GM18507 (cell line): ENCODE results near the gene PIAS2.
A peak's percentile ranks its signal among the peaks of the same experiment; 100 is the strongest.
"Not testable (repeated sequence)": the region's sequence is repeated elsewhere in the genome, so short reads cannot be mapped to it uniquely, and the experiment has no call there.

Experiments
- DNase-seq: peaks from one replicate; pipeline ENCODE4 v3.0.0; 2011; ENCODE audit warnings: low read depth; ENCODE audit not compliant: insufficient read length; ENCODE audit errors: extremely low spot score
- FAIRE-seq: peaks from 2 replicates; lab custom pipeline; 2011; peaks lifted over from hg19 to GRCh38; lab: Jason Lieb, UNC

PIAS2 gene

GRCh38 chr18:46917108-46917802 lies at the start of gene PIAS2, which contains the start of gene KATNAL2:
Gene PIAS2, minus strand, starts transcription at chr18:46917507. Its CDS starts 162 bp downstream, at chr18:46917345.
Gene KATNAL2, plus strand, starts transcription at chr18:46917602. Its CDS starts 29,271 bp downstream, at chr18:46946873.
- FAIRE-seq (peak; percentile 89), DNase-seq (peak; percentile 76)

GRCh38 chr18:46966266-46966665 lies 49.0 kb upstream of the PIAS2 start:
- FAIRE-seq, DNase-seq: not testable (repeated sequence)

GRCh38 chr18:46964579-46965293 lies 47.4 kb upstream of the PIAS2 start:
- DNase-seq = not testable (repeated sequence)

GRCh38 chr18:46963656-46964578 lies 46.6 kb upstream of the PIAS2 start:
- not testable (repeated sequence) for FAIRE-seq, DNase-seq

More at GRCh38 chr18:46964579-46965293, 47.4 kb upstream of the PIAS2 start:
- not testable (repeated sequence) for FAIRE-seq

- no peak for DNase-seq
- no peak for FAIRE-seq
Observed at GRCh38 chr18:46958209-46958608, 40.9 kb upstream of the PIAS2 start.

GRCh38 chr18:46953195-46953594 lies 35.9 kb upstream of the PIAS2 start:
- DNase-seq = no peak
- FAIRE-seq = no peak

GRCh38 chr18:46950064-46950656 lies 32.9 kb upstream of the PIAS2 start:
- no peak for DNase-seq
- FAIRE-seq = peak; percentile 53

- FAIRE-seq (peak; percentile 95), DNase-seq (peak; percentile 68)
Observed at GRCh38 chr18:46946656-46947282, 29.5 kb upstream of the PIAS2 start.

GRCh38 chr18:46942646-46943045 lies 25.3 kb upstream of the PIAS2 start:
- DNase-seq (no peak), FAIRE-seq (no peak)

- DNase-seq = no peak
- FAIRE-seq = no peak
Observed at GRCh38 chr18:46939998-46940571, 22.8 kb upstream of the PIAS2 start.

GRCh38 chr18:46939337-46939963 lies 22.1 kb upstream of the PIAS2 start:
- FAIRE-seq (no peak), DNase-seq (no peak)

GRCh38 chr18:46920653-46921052 lies 3.3 kb upstream of the PIAS2 start:
- FAIRE-seq = no peak
- no peak for DNase-seq

- FAIRE-seq (no peak), DNase-seq (no peak)
Observed at GRCh38 chr18:46920067-46920466, 2.8 kb upstream of the PIAS2 start.

- DNase-seq (peak; percentile 17), FAIRE-seq (peak; percentile 42)
Observed at GRCh38 chr18:46917803-46918600, 695 bp upstream of the PIAS2 start.

GRCh38 chr18:46916551-46917107 lies 678 bp downstream of the PIAS2 start:
- FAIRE-seq = peak; percentile 62

GRCh38 chr18:46915800-46916550 lies 1.3 kb downstream of the PIAS2 start:
- FAIRE-seq (peak; percentile 36), DNase-seq (no peak)

More at GRCh38 chr18:46916551-46917107, 678 bp downstream of the PIAS2 start:
- DNase-seq = no peak
